Heart left ventricle (tissue), 13 donors: ENCODE measurements around the gene DISP2.

Experiments
- POLR2A ChIP-seq, 2 donors: fragments of 450-650 bp; IDR thresholded peaks; one replicate each; pipeline ENCODE4 v1.6.1; 2017; ENCODE audit warnings: antibody characterized with exemption in 2 of 2, mild to moderate bottlenecking in 2 of 2, moderate library complexity in 2 of 2
- TF ChIP-seq, protein P1 (sequence below), 12 donors: fragments of 200-600 bp; sonication (generic) in 4 of 12; IDR thresholded peaks; one replicate each; pipeline versions ENCODE4 v1.5.0 to v1.8.0; 2018 to 2022; ENCODE audit warnings: antibody characterized with exemption in 12 of 12, mild to moderate bottlenecking in 5 of 12
- donor health status: ischemic (EF 13 %, LVEDD 7.1; RV severe dilation, severe dysfunction).
- donor health status: DM: no; HTN: yes; CAD: no.
- donor health status: DM: no; HTN: no; CAD: no.
- donor health status: ischemic (EF 25% LVEDD 6.9; RV normal size, moderate dysfunction).
- donor health status: ischemic (EF 25% LVEDD 5.7; RV mildly dilated, moderate dysfunction).
- donor health status: ischemic (EF 35%, LVEDD 5.7; RV mildly dilated, moderate dysfunction).
- donor health status: nonischemic (EF 11% LVEDD 7.7; RV severe dilation, severe dysfunction).
- donor health status: DM: yes; HTN: yes; CAD: no.
- donor health status: PGD.
- donor health status: ischemic (EF 29% LVEDD 5.4; RV normal size, mild dysfunction).
- donor health status: nonischemic (EF 23%, LVEDD 6.1; RV moderate dilation, normal function).

DNA sequence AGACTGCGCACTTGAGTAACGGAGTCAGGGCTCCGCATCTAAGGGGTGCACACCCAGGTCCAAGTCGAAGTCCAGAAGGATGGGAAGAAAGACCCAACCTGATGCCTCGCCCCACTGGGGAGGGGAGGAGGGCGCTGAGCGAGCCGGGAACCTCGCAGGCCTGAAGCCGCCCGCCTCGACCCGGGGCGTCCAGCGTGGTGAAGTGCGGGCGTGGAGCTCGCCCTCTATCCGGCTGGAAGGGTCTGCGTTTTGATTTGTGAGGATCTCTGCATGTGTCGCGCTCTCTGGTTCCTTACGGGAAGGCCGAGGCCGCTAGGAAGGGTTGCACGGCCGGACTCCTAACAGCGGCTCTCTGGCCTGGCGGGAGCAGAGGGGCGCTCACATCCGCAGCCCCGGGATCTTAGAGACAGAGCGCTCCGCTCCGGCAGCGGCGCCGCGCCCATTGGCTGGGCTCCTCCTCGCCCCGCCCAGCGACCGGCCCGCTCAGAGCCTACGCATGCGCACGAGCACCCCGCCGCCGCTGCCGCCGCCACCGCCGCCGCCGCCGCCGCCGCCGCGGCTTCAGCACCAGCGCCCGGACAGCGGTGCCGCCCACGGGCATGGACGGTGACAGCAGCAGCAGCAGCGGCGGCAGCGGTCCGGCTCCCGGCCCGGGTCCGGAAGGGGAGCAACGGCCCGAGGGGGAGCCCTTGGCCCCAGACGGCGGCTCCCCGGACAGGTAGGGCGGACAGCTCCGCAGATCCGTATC, at the start of gene DISP2:
- TF ChIP-seq, protein P1, sequence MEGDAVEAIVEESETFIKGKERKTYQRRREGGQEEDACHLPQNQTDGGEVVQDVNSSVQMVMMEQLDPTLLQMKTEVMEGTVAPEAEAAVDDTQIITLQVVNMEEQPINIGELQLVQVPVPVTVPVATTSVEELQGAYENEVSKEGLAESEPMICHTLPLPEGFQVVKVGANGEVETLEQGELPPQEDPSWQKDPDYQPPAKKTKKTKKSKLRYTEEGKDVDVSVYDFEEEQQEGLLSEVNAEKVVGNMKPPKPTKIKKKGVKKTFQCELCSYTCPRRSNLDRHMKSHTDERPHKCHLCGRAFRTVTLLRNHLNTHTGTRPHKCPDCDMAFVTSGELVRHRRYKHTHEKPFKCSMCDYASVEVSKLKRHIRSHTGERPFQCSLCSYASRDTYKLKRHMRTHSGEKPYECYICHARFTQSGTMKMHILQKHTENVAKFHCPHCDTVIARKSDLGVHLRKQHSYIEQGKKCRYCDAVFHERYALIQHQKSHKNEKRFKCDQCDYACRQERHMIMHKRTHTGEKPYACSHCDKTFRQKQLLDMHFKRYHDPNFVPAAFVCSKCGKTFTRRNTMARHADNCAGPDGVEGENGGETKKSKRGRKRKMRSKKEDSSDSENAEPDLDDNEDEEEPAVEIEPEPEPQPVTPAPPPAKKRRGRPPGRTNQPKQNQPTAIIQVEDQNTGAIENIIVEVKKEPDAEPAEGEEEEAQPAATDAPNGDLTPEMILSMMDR (IDR thresholded peaks at IDR 0.05) = peak in 2 of 12 donors; percentile 5 to 9
- TF ChIP-seq POLR2A (IDR thresholded peaks at IDR 0.05) = peak in 1 of 2 donors; percentile 19
